ENCODE data around the gene SLC16A6.
A peak's percentile ranks its signal among the peaks of the same experiment; 100 is the strongest.
"Not testable (repeated sequence)": the region's sequence is repeated elsewhere in the genome, so short reads cannot be mapped to it uniquely, and the experiment has no call there.

DNA sequence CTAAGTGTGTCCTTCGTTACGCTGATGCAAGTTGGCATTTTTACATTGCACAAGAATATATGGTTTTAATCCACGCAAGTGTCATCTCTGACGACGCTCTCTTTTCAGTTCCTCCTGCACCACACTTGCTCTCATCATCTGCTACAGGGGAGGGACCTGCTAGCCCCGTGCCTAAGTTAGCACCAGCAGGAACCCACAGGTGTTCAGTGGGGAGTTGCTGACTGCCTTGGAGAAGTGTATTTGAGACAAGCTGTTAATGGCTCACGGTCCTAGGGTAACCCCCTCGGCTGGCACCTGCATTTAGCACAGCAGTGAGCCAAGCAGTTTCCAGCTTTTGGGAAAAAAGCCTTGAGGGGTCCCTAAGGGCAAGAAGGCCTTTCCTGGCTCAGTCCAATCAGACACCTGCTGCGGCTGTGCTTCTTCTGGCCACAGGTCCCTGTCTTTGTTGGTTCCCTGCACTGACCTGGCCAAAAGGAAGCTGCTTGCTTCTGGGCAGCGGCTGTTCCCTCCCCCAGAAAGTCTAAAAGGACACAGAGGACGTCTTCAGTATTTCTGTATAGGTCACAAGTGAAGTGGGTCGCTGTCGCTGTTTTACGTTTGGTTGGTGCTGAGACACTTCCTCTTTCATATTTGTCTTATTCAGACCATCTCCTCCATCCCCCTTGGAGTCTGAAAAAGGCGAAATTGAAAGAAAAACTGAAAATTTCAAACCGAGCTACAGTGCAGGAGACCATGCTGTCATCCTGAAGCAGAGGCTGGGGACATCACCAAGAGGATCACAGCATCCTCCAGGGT lies 53.4 kb downstream of the SLC16A6 start:
- not testable (repeated sequence) for TF ChIP-seq CTCF (IDR thresholded peaks at IDR 0.05 in 4 of 5, conservative IDR thresholded peaks at IDR 0.05 in 1 of 5)
- peak in 1 of 2 donors; percentile 18 for TF ChIP-seq POLR2A (IDR thresholded peaks at IDR 0.05)

All from gastrocnemius medialis (tissue), 4 donors.